ENCODE data around the gene ARHGAP28. TPM values are rescaled to one million over a fixed set of nuclear protein-coding genes. Genes with fewer than 3 reads are reported as not detected.
"Not testable (repeated sequence)": the region's sequence is repeated elsewhere in the genome, so short reads cannot be mapped to it uniquely, and the experiment has no call there.

Gene ARHGAP28
- total RNA-seq, 4 donors from 2014 or later, result 3.6 to 7.8 (median 6.0) TPM

DNA sequence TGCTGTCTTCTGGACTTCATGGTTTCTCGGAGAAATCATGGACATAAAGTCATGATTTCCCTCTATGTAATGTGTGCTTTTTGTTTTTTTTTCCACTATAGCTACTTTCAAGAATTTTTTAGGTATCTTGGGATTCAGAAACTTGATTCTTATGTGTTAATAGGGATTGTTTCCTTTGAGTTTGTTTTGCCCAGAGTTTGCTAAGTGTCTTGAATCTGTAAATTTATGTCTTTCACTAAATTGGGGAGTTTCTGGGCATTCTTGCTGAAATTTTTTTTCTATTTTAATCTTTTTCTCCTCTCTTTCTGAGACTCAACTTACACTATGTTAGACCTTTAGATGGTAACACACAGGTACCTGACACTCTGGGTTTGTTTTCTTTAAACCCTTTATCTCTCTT is 205.3 kb downstream of the ARHGAP28 start:
- WGBS, 2 donors, result 90 to 97% methylated on average over 1 of the region's 1 CpG
- no peaks in the 10 kb centered on the region for H3K27me3 ChIP-seq
- no peak for DNase-seq (ENCODE audit: low spot score in 2 of 2)
- no peaks in the 10 kb centered on the region for H3K9me3 ChIP-seq
- no peak overlapping the region for H3K27ac ChIP-seq
- TF ChIP-seq, protein P1, sequence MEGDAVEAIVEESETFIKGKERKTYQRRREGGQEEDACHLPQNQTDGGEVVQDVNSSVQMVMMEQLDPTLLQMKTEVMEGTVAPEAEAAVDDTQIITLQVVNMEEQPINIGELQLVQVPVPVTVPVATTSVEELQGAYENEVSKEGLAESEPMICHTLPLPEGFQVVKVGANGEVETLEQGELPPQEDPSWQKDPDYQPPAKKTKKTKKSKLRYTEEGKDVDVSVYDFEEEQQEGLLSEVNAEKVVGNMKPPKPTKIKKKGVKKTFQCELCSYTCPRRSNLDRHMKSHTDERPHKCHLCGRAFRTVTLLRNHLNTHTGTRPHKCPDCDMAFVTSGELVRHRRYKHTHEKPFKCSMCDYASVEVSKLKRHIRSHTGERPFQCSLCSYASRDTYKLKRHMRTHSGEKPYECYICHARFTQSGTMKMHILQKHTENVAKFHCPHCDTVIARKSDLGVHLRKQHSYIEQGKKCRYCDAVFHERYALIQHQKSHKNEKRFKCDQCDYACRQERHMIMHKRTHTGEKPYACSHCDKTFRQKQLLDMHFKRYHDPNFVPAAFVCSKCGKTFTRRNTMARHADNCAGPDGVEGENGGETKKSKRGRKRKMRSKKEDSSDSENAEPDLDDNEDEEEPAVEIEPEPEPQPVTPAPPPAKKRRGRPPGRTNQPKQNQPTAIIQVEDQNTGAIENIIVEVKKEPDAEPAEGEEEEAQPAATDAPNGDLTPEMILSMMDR (IDR thresholded peaks at IDR 0.05), result no peak
- TF ChIP-seq POLR2A (IDR thresholded peaks at IDR 0.05), result no peak
- no peak for TF ChIP-seq EP300 (IDR thresholded peaks at IDR 0.05)
- no peaks in the 10 kb centered on the region for H3K4me1 ChIP-seq
- H3K36me3 ChIP-seq, result no peaks in the 10 kb centered on the region
- H3K4me3 ChIP-seq, result no peak overlapping the region

DNA sequence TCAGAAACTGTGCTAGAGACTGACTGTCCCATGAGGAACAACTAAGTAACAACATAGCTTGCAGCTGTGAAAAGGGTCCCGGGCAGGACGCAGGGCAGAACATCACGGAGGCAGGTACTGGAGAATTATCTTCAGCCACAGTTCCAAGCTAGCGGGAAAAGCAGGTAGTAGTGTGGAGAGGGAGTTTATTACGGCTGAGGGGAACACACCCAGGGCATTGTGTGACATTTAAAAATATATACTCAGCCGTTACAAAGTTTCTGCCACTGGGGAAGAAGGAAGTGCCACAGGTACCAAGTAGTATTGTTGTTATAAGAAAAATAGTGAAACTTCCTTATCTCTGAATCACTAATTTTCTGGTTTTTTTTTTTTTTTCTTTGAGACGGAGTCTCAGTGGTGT is 208.5 kb downstream of the ARHGAP28 start:
- no peak overlapping the region for H3K4me3 ChIP-seq
- 74 to 78% methylated on average over 7 of the region's 7 CpGs for WGBS, 2 donors

DNA sequence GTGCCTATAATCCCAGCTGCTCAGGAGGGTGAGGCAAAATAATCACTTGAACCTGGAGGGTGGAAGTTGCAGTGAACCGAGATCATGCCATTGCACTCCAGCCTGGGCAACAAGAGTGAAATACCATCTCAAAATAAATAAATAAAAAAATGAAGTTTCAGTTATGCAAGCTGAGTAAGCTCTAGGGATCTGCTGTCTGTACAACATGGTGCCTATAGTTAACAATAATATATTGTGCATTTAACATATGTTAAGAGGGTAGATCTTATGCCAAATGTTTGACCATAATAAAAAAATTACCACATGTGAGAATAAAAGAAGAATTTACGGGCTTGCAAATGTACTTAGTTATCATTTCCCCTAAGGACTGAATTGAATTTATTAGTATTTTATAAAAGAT is 208.9 kb downstream of the ARHGAP28 start:
- WGBS, 2 donors, result 81 to 88% methylated on average over 2 of the region's 2 CpGs
- DNase-seq (ENCODE audit: low spot score in 2 of 2); H3K27me3 ChIP-seq; H3K27ac ChIP-seq; H3K9me3 ChIP-seq; H3K4me1 ChIP-seq; H3K4me3 ChIP-seq; H3K36me3 ChIP-seq: not testable (repeated sequence)

More for the DNA sequence above, 208.5 kb downstream of the ARHGAP28 start:
- no peaks in the 10 kb centered on the region for H3K36me3 ChIP-seq
- H3K27me3 ChIP-seq, result no peaks in the 10 kb centered on the region
- no peaks in the 10 kb centered on the region for H3K9me3 ChIP-seq
- no peak for DNase-seq (ENCODE audit: low spot score in 2 of 2)
- TF ChIP-seq EP300 (IDR thresholded peaks at IDR 0.05) (no peak), POLR2A (IDR thresholded peaks at IDR 0.05) (no peak)
- TF ChIP-seq, protein P1 (IDR thresholded peaks at IDR 0.05), result no peak
- no peak overlapping the region for H3K27ac ChIP-seq
- H3K4me1 ChIP-seq, result no peaks in the 10 kb centered on the region

DNA sequence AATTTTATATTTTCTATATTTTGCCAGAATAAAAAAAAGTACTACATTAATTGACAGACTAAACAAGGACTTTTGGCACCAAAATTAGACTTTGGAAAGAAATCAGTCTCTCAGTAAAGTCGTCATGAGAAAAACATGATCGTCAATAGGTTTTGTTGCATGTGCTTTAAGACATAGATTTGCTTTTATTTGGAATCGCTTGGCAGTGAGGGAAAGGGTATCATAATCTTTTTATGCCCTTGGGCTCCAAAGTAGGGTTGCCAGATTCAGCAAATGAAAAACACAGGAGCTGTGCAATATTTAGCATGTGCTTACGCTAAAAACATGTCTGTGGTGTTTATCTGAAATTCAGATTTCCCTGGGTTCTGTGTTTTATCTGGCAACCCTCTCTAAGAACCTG is 210.5 kb downstream of the ARHGAP28 start:
- 67 to 73% methylated on average over 4 of the region's 4 CpGs for WGBS, 2 donors
- Histone ChIP-seq H3K27ac (no peak overlapping the region), H3K4me3 (no peak overlapping the region), H3K9me3 (no peaks in the 10 kb centered on the region), H3K36me3 (no peaks in the 10 kb centered on the region), H3K4me1 (no peaks in the 10 kb centered on the region), H3K27me3 (no peaks in the 10 kb centered on the region)
- no peak for TF ChIP-seq EP300 (IDR thresholded peaks at IDR 0.05)
- TF ChIP-seq, protein P1 (IDR thresholded peaks at IDR 0.05), result no peak
- TF ChIP-seq POLR2A (IDR thresholded peaks at IDR 0.05), result no peak
- no peak for DNase-seq (ENCODE audit: low spot score in 2 of 2)

DNA sequence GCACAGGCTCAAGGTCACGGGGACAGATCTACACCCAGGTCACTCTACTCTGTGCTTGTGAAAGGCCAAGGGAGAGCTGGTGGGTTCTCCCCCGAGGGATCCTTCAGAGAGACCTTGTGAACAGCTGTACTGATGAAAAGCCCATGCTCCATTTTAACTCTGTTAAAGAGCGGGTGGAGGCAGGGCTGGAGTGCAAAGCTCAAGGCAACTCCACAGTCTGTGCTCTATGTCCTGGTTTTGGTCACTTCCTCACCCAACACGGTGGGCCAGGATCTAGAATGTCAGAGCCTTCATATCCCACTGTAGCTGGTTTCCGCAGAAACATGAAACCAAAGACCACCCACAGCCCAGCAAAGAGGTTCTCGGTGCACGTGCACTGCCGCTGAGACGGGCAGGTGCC is 210.9 kb downstream of the ARHGAP28 start:
- H3K36me3 ChIP-seq, result no peaks in the 10 kb centered on the region
- TF ChIP-seq EP300 (IDR thresholded peaks at IDR 0.05), result no peak
- TF ChIP-seq POLR2A (IDR thresholded peaks at IDR 0.05), result no peak
- TF ChIP-seq, protein P1 (IDR thresholded peaks at IDR 0.05), result no peak
- H3K27ac ChIP-seq, result no peak overlapping the region
- WGBS, 2 donors, result 78 to 88% methylated on average over 9 of the region's 9 CpGs
- H3K27me3 ChIP-seq, result no peaks in the 10 kb centered on the region
- no peak for DNase-seq (ENCODE audit: low spot score in 2 of 2)
- no peak overlapping the region for H3K4me3 ChIP-seq
- H3K9me3 ChIP-seq, result no peaks in the 10 kb centered on the region
- no peaks in the 10 kb centered on the region for H3K4me1 ChIP-seq

DNA sequence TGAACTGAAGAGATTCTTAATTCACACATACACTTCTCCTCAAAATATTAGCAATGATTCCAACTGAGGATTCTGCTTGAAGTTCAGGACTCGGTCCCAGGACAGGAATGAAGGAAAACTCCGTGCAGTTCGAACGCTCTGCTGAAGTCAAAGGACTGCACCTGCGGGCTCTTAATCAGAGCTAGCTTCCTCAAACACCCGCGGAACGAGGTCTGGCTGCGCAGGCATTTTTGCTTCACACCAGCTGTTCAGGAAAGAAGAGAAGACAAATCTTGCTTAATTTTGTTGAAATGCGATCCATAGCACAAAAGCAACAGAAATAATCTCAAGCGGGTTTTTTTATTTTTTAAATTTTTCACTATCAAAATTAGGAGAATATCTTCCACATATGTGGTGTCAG is 212.5 kb downstream of the ARHGAP28 start:
- 59 to 60% methylated on average over 11 of the region's 11 CpGs for WGBS, 2 donors
- Histone ChIP-seq H3K27me3 (no peaks in the 10 kb centered on the region), H3K9me3 (no peaks in the 10 kb centered on the region), H3K4me1 (no peaks in the 10 kb centered on the region), H3K36me3 (no peaks in the 10 kb centered on the region), H3K27ac (no peak overlapping the region), H3K4me3 (no peak overlapping the region)
- TF ChIP-seq EP300 (IDR thresholded peaks at IDR 0.05) (no peak), POLR2A (IDR thresholded peaks at IDR 0.05) (no peak)
- TF ChIP-seq, protein P1 (IDR thresholded peaks at IDR 0.05), result no peak
- DNase-seq (ENCODE audit: low spot score in 2 of 2), result no peak
